Activated CD4-positive, alpha-beta T cell treated with anti-CD3 and anti-CD28 coated beads for 4 hours (primary cell): ENCODE data around the gene GRIK3.
"Not testable (repeated sequence)": the region's sequence is repeated elsewhere in the genome, so short reads cannot be mapped to it uniquely, and the experiment has no call there.

Experiments used
- DNase-seq, 2 donors: peaks; one replicate each; pipeline ENCODE4 v3.0.0-alpha.2; 2020

The GRIK3 gene

GRCh38 chr1:37034121-37035013 is at the start of gene GRIK3:
Gene GRIK3, minus strand, starts transcription at chr1:37034515. Its CDS starts 407 bp downstream, at chr1:37034108.
- no peak for DNase-seq

- DNase-seq: no peak
Observed at GRCh38 chr1:37084013-37084412, 49.7 kb upstream of the GRIK3 start.

GRCh38 chr1:37083603-37084002 is 49.3 kb upstream of the GRIK3 start:
- no peak for DNase-seq

GRCh38 chr1:37080296-37080986 is 46.1 kb upstream of the GRIK3 start:
- not testable (repeated sequence) for DNase-seq

- no peak for DNase-seq
Observed at GRCh38 chr1:37078866-37079265, 44.6 kb upstream of the GRIK3 start.

- no peak for DNase-seq
Observed at GRCh38 chr1:37076168-37076567, 41.9 kb upstream of the GRIK3 start.

GRCh38 chr1:37073854-37074379 is 39.6 kb upstream of the GRIK3 start:
- DNase-seq: no peak

GRCh38 chr1:37073152-37073853 is 39.0 kb upstream of the GRIK3 start:
- no peak for DNase-seq

- no peak for DNase-seq
Observed at GRCh38 chr1:37071829-37072228, 37.5 kb upstream of the GRIK3 start.

- no peak for DNase-seq
Observed at GRCh38 chr1:37070126-37070525, 35.8 kb upstream of the GRIK3 start.

- no peak for DNase-seq
Observed at GRCh38 chr1:37069406-37069805, 35.1 kb upstream of the GRIK3 start.

GRCh38 chr1:37068897-37069296 is 34.6 kb upstream of the GRIK3 start:
- no peak for DNase-seq

GRCh38 chr1:37068260-37068659 is 33.9 kb upstream of the GRIK3 start:
- DNase-seq: no peak

GRCh38 chr1:37064039-37064438 is 29.7 kb upstream of the GRIK3 start:
- DNase-seq: no peak

- no peak for DNase-seq
Observed at GRCh38 chr1:37059346-37059745, 25.0 kb upstream of the GRIK3 start.

GRCh38 chr1:37058424-37058988 is 24.2 kb upstream of the GRIK3 start:
- DNase-seq: no peak

GRCh38 chr1:37056325-37056724 is 22.0 kb upstream of the GRIK3 start:
- DNase-seq: no peak

- DNase-seq: no peak
Observed at GRCh38 chr1:37055631-37056030, 21.3 kb upstream of the GRIK3 start.

GRCh38 chr1:37053173-37053572 is 18.9 kb upstream of the GRIK3 start:
- DNase-seq: no peak

- DNase-seq: no peak
Observed at GRCh38 chr1:37052120-37052519, 17.8 kb upstream of the GRIK3 start.

GRCh38 chr1:37051346-37051745 is 17.0 kb upstream of the GRIK3 start:
- no peak for DNase-seq

GRCh38 chr1:37047542-37047941 is 13.2 kb upstream of the GRIK3 start:
- no peak for DNase-seq

GRCh38 chr1:37043101-37043500 is 8.8 kb upstream of the GRIK3 start:
- DNase-seq: no peak
